HG03103 (cell line): ENCODE data around the gene RPP25L.
"Not testable (repeated sequence)": the region's sequence is repeated elsewhere in the genome, so short reads cannot be mapped to it uniquely, and the experiment has no call there.

ENCODE experiments used
- ATAC-seq: cut with Tn5 transposase; IDR thresholded peaks from one replicate; pipeline ENCODE4 v1.9.1; 2021; ENCODE audit warnings: low read depth; ENCODE audit not compliant: unreplicated experiment

The RPP25L gene, protein sequence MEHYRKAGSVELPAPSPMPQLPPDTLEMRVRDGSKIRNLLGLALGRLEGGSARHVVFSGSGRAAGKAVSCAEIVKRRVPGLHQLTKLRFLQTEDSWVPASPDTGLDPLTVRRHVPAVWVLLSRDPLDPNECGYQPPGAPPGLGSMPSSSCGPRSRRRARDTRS

GRCh38 chr9:34611811-34612787 is at the start of gene RPP25L:
Gene RPP25L (minus strand): TSS chr9:34612097. CDS start chr9:34611296, 801 bp downstream.
- ATAC-seq: peak; percentile 90

GRCh38 chr9:34659592-34660253 is 47.8 kb upstream of the RPP25L start:
- no peak for ATAC-seq

GRCh38 chr9:34658461-34658860 is 46.6 kb upstream of the RPP25L start:
- no peak for ATAC-seq

- ATAC-seq: no peak
Measured at GRCh38 chr9:34656992-34657391, 45.1 kb upstream of the RPP25L start.

DNA sequence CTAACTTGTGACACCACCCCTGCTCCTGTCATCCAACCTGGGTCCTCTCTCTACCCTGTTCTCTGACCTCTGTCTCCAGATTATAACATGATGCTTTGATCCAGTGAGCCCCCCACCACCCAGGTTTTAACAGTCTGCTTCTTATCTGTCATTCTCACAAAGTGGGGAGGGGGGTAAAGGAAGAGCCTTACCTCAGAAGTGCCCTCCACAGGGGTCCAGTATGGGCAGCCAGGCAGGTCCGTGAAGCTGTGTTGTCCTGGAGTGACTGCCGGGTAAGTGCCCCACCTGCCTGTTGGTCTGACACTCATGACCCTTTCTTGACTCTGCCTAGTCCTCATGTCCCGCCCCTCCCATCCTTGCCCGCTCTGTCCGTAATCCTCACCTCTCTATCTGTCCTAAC is 43.5 kb upstream of the RPP25L start:
- no peak for ATAC-seq

DNA sequence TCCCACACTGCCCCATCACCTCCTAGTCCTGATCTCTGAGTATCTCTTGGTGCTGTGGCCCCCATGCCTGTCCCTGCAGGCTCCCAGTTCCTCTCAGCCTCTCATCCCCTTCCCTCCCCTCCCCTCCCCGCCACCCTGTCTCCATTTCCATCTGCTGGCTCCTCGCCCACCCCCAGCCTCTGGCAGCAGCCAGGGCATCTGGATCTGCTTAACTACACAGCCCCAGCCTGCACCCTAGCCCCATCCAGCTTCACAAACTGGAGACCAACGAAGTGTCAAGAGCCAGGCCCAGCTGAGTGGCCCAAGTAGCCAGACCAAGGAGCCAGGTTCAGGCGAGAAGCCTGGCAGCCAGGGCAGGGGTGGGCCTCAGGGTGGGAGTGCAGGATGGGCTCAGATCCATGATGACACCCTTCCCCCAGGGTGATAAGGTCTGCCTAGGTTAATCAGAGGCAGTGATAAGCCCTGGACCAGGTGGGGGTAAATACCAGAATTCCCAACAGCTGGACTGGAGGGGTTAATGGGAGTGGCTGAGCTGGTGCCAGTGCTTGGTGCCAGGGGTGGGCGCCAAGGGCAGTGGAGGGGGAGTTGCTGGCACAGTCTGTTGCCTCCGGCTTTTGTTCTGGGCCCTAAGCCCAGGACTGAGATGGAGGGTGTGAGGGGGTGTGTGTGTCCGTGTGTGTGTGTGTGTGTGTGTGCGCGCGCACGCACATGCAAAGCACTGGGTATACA is 42.6 kb upstream of the RPP25L start:
- ATAC-seq: no peak

DNA sequence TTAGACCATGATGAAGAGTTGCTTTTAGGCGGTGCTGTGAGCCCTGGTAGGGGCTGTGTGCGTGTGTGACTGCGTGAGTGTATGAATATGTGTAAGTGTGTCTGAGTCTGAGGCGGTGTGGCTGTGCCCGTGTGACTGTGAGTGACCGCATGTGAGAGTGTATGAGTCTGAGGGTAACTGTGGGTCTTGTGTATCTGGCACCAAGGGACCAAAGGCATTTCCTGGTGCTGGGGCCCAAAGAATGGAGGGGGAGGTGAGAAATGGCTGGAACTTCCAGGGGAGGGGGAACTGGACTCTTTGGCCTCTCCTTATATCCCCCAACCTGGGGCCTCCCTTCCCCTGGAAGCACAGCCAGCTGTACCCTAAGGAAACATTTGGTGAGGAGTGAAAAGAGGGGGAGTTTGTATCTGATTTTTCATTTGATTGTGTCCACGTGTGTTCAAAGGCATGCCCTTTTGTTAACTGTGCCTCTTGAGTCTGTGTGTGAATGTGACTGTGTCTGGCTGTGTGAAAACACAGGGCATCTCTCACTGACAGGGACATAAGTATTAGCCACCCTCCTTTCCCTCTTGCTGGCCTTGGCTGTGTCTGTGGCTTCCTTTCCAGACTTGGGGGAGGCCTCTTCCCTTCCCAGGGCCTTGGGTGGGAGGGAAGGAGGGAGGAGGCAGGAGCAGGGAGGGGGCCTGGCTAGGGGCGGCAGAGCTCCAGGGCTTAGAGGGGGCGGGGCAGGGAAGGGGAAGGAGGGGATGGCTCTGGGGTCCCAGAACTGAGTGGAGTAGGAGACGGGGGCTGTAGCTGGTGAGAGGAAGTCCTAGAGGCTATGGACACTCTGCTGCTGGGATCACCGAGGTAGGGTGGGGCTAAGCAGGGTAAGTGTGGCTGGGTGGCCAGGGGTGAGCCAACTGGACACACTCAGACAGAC is 41.5 kb upstream of the RPP25L start:
- ATAC-seq: no peak

DNA sequence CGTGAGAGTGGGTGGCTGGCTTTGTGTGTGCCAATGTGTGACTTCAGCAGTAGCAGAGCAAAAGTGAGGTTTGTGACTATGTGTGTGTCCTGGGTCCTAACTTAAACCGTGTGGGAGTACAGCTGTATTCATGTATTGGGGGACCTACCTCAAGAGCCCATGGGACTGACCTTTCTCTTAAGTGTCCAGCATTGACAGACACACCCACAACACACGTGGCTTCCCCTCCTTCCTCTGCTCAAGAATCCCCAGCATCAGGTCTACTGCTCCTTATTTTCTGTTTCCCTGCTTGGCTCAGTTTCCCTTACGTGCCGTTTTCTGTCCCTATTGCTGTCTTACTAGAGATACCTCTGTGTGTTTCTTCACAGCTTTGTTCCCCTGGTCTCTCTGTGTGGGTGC is 40.7 kb upstream of the RPP25L start:
- ATAC-seq: no peak

- no peak for ATAC-seq
Measured at GRCh38 chr9:34651876-34652601, 40.1 kb upstream of the RPP25L start, which contains the start of gene IL11RA. Gene IL11RA (plus strand): TSS chr9:34652185. CDS start chr9:34655218, 3,033 bp downstream.

GRCh38 chr9:34651321-34651720 is 39.4 kb upstream of the RPP25L start:
- no peak for ATAC-seq

DNA sequence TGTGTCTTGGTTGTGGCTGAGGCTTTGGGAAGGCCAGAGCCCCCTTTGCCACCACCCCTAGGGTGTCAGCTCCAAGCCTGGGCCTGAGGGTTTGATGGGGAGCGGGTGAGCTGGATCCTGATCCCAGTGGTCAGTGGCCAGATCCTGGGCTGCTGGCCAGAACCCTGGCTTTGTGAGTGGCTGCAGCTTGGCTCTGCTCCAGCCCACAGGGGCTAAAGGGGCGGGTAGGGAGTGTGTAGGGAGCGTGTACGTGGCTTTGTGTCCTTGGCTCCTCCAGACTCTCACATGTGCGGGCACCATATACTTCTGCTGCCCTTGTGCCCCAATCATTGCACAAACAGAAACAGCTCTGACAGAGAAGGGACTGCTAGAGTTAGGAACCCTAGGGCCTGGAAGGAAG is 38.9 kb upstream of the RPP25L start:
- no peak for ATAC-seq

DNA sequence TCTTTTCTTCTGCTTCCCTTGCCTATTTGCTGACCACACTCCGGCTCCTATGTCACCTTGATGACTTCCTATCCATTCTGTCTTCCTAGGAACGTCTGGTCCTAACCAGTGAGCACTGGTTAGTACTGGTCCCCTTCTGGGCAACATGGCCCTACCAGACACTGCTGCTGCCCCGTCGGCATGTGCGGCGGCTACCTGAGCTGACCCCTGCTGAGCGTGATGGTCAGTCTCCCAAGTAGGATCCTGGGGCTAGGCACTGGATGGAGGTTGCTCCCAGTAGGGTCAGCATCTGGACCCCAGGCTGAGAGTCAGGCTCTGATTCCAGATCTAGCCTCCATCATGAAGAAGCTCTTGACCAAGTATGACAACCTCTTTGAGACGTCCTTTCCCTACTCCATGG is 36.8 kb upstream of the RPP25L start:
- no peak for ATAC-seq

GRCh38 chr9:34647651-34648050 is 35.8 kb upstream of the RPP25L start:
- no peak for ATAC-seq

- ATAC-seq: no peak
Measured at GRCh38 chr9:34647084-34647403, 35.1 kb upstream of the RPP25L start.

DNA sequence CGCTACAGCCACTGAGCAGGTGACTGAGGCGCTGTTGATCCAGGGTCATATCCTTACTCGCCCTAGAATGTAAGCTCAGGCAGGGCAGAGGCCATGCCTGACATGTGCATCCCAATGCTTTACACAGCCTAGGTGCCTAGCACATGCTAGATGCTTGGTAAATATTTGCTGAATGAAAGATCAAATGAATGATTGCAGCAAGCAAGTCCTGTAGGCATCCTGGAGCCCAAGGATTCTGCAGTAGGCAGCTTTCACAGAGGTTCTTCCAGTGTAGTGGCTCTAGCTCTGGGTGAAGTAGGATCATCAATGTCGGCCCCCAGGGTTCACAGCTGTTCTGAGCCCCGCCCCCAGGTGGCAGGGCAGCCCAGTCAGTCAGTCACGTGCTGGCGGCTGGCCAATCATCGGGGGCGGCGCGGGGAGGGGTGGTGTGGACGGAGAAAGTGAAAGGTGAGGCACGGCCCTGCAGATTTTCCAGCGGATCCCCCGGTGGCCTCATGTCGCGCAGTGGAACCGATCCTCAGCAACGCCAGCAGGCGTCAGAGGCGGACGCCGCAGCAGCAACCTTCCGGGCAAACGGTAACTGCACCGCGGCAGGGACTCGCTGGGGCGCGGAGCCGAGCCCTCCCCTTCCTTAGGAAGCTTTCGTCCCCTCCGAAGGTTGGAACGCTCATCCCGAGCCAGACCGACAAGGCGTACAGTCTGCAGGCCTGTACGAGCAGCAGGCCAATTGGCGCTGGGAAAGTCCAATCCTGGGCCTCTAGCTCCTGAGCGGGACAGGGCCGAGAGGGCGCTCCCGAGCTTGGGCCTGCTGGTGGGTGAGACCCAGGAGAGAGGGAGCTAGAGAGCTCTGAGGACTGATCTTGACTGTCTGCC is 34.5 kb upstream of the RPP25L start, which contains the start of gene GALT:
GALT (plus strand) TSS at position 465 of the 873 bp plus-strand sequence; CDS start at position 495, 30 bp downstream.
- peak; percentile 77 for ATAC-seq

DNA sequence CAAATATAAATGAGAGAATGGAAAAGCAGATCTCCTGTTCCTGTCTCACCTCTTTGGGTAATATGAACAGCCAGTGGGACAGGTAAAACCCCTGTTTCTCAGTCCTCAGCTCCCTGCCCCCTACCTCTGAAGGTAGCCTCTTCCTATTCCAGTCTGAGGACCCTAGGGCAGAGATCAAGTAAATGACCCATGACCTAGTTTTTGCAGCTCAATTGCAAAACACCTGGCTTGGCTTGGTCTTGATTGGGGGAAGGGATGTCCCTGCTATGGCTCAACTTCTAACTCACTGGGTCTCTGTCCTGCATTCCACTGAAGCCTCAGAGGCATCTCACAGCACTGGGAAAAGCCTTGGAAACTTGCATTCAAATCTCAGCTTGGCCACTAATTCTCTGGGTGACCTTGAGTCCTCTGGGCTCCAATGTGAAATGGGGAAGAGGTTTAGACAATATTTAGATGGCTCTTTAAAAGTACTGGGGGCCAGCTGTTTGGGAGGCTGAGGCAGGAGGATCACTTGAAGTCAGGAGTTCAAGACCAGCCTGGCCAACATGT is 32.9 kb upstream of the RPP25L start:
- no peak for ATAC-seq

- no peak for ATAC-seq
Measured at GRCh38 chr9:34642679-34643078, 30.8 kb upstream of the RPP25L start.

GRCh38 chr9:34639322-34639721 is 27.4 kb upstream of the RPP25L start:
- ATAC-seq: not testable (repeated sequence)
